ENCODE data around the gene VPS36.
"Not testable (repeated sequence)": the region's sequence is repeated elsewhere in the genome, so short reads cannot be mapped to it uniquely, and the experiment has no call there.

Gene VPS36

GRCh38 chr13:52374389-52374788 lies 76.0 kb downstream of the VPS36 start:
- no peak for DNase-seq

GRCh38 chr13:52373277-52373676 lies 77.2 kb downstream of the VPS36 start:
- not testable (repeated sequence) for DNase-seq

- DNase-seq: no peak
Measured at GRCh38 chr13:52371736-52372247, 78.6 kb downstream of the VPS36 start.

GRCh38 chr13:52366291-52366690 lies 84.1 kb downstream of the VPS36 start:
- DNase-seq: no peak

Measured in stimulated activated CD4-positive, alpha-beta T cell treated with anti-CD3 and anti-CD28 coated beads, Interleukin-15, amount 100 ng/mL, for 24 hours (primary cell).